ENCODE measurements around the gene WNT3. TPM values are rescaled to one million over a fixed set of nuclear protein-coding genes. Genes with fewer than 3 reads are reported as not detected.

WNT3 gene
- total and polyA plus RNA-seq, 2 of the 8 experiments (the other 6 are each of a cell fraction or from before 2014, with no cell fraction given) = 0.56 to 2.0 TPM

GRCh38 chr17:46857600-46857999, 39.1 kb upstream of the WNT3 start (continued):
- no peak for TF ChIP-seq TAF7 (optimal IDR thresholded peaks at IDR 0.05; ENCODE audit: borderline replicate concordance, low read depth, low read length)

All from H1 (cell line).